Urothelium cell line (cell line): ENCODE data around the gene DGCR2.

Experiments
- DNase-seq: peaks from one replicate; pipeline ENCODE4 v3.0.0; 2011; ENCODE audit warnings: low spot score, mixed read lengths
- FAIRE-seq: peaks from 2 replicates; lab custom pipeline; 2011; peaks lifted over from hg19 to GRCh38; lab: Jason Lieb, UNC

Gene DGCR2

GRCh38 chr22:19109198-19110063 lies 12.8 kb downstream of the DGCR2 start:
- DNase-seq (no peak), FAIRE-seq (no peak)

- FAIRE-seq: no peak
- DNase-seq: no peak
Observed at GRCh38 chr22:19108807-19109197, 13.4 kb downstream of the DGCR2 start.

GRCh38 chr22:19107730-19108074 lies 14.5 kb downstream of the DGCR2 start:
- DNase-seq (no peak), FAIRE-seq (no peak)

- FAIRE-seq (no peak), DNase-seq (no peak)
Observed at GRCh38 chr22:19106886-19107729, 15.1 kb downstream of the DGCR2 start.

- DNase-seq: no peak
- no peak for FAIRE-seq
Observed at GRCh38 chr22:19105867-19106802, 16.1 kb downstream of the DGCR2 start.

GRCh38 chr22:19105456-19105855 lies 16.8 kb downstream of the DGCR2 start:
- FAIRE-seq: no peak
- DNase-seq: no peak

- FAIRE-seq (no peak), DNase-seq (no peak)
Observed at GRCh38 chr22:19103880-19104821, 18.1 kb downstream of the DGCR2 start.

- DNase-seq (no peak), FAIRE-seq (no peak)
Observed at GRCh38 chr22:19098157-19098556, 24.1 kb downstream of the DGCR2 start.

GRCh38 chr22:19097518-19097917 lies 24.7 kb downstream of the DGCR2 start:
- FAIRE-seq (no peak), DNase-seq (no peak)

- FAIRE-seq: no peak
- no peak for DNase-seq
Observed at GRCh38 chr22:19096555-19096954, 25.7 kb downstream of the DGCR2 start.

- FAIRE-seq: no peak
- no peak for DNase-seq
Observed at GRCh38 chr22:19094393-19094997, 27.7 kb downstream of the DGCR2 start.

GRCh38 chr22:19092725-19093124 lies 29.5 kb downstream of the DGCR2 start:
- no peak for FAIRE-seq
- DNase-seq: no peak

- no peak for FAIRE-seq
Observed at GRCh38 chr22:19090586-19091127, 31.6 kb downstream of the DGCR2 start.

GRCh38 chr22:19090183-19090582 lies 32.0 kb downstream of the DGCR2 start:
- FAIRE-seq: no peak
- DNase-seq: no peak

More at GRCh38 chr22:19090586-19091127, 31.6 kb downstream of the DGCR2 start:
- DNase-seq: no peak

- no peak for FAIRE-seq
Observed at GRCh38 chr22:19088866-19089595, 33.2 kb downstream of the DGCR2 start.

GRCh38 chr22:19086896-19087295 lies 35.3 kb downstream of the DGCR2 start:
- DNase-seq (no peak), FAIRE-seq (no peak)

More at GRCh38 chr22:19088866-19089595, 33.2 kb downstream of the DGCR2 start:
- no peak for DNase-seq

GRCh38 chr22:19086417-19086816 lies 35.8 kb downstream of the DGCR2 start:
- FAIRE-seq (no peak), DNase-seq (no peak)

- FAIRE-seq: no peak
- DNase-seq: peak; percentile 27
Observed at GRCh38 chr22:19085233-19085718, 36.9 kb downstream of the DGCR2 start.
